ENCODE data around the gene PTRH2.
"Not testable (repeated sequence)": the region's sequence is repeated elsewhere in the genome, so short reads cannot be mapped to it uniquely, and the experiment has no call there.

The PTRH2 gene

DNA sequence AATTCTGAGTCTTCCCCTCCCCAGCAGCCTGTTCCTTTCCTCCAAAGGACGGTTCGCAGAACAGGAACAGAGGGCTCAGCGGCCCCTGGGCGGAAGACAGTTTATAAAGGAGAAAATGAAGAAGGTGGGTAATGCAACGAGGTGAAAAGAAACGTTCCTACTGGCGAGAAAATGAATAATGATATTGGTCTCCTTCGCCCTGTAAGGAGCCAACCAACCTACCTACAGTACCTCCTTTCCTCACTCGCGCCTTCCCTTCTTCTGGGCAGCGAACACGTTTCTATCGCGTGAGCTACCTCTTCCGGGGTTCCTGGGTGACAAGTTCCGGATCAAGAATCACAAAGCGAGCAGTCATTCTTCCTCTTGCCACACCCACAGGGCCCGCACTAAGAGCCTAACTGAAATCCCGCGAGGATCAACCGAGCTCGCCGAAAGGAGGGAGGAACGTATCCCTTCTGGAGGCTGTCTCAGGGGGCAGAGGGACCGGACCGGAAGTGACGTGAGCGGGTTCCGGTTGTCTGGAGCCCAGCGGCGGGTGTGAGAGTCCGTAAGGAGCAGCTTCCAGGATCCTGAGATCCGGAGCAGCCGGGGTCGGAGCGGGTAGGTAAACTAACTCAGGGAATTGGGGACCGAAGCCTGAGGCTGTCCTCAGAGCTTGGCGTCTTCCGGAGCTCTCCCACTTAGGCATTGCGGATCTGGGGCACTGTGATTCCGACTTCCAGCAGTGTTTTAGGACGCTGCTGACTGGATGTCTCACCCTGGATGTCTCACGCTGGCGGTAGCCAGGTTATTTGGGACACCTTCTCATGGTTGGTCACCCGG, at the start of gene PTRH2, which contains the start of gene VMP1:
PTRH2 (minus strand) TSS at position 282 of the 822 bp plus-strand sequence. CDS start 9,452 bp downstream, outside the sequence.
VMP1 (plus strand) TSS at position 506 of the 822 bp plus-strand sequence. CDS start 23,793 bp downstream, outside the sequence.
- peak; percentile 99 for DNase-seq

GRCh38 chr17:59756236-59756818, 49.1 kb upstream of the PTRH2 start:
- peak in 1 of 2 experiments; percentile 90 for DNase-seq

DNA sequence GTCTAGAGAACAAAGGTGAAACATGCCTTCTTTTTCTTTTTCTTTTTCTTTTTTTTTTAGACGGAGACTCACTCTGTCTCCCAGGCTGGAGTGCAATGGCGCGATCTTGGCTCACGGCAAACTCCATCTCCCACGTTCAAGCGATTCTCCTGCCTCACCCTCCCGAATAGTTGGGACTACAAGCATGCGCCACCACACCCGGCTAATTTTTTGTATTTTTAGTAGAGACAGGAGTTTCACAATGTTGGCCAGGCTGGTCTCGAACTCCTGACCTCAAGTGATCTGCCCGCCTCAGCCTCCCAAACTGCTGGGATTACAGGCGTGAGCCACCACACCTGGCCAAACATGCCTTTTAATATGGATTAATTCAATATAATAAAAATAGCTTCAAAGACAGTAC, 47.8 kb upstream of the PTRH2 start:
- DNase-seq, result not testable (repeated sequence)

DNA sequence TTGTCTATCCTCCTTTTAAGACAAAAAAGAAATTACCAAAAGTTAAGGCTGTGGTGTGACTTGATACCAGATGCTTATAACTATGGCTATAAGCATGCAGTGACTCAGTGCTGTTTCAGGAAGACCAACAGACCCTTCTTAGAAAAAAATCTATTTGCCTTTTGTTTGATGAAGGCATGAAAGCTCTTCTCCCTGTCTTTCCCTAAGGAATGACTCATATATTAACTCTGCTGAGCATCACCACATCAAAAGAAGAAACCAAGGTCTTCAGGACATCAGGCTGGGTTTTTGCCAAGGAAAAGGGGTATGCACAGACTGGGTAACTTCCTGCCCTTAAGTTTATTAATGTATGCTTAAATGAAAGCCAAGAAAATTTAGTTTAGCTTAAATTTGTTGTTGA, 47.3 kb upstream of the PTRH2 start:
- DNase-seq, result peak; percentile 72 to 96

GRCh38 chr17:59753522-59754467, 46.6 kb upstream of the PTRH2 start:
- DNase-seq, result peak; percentile 36 to 91

GRCh38 chr17:59752922-59753321, 45.7 kb upstream of the PTRH2 start:
- no peak for DNase-seq

- no peak for DNase-seq
These were observed 45.2 kb upstream of the PTRH2 start for GRCh38 chr17:59752446-59752845.

- no peak for DNase-seq
These were observed 44.8 kb upstream of the PTRH2 start for GRCh38 chr17:59751955-59752413.

DNA sequence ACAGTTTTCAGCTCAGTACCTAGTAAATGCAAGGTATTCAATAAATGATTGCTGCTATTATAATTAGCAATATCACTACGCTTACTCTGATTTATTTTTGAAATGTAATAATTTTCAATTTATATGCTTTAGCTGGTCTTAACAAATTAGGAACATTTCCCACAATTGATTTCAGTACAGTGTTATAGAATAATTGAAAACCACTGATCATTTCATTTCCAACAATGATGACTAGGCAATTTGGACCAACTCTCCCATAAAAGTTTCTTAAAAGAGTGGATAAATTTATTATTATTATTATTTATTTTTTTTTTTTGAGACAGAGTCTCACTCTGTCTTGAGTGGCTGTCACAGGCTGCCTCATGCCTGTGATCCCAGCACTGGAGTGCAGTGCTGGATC, 41.4 kb upstream of the PTRH2 start:
- no peak for DNase-seq

DNA sequence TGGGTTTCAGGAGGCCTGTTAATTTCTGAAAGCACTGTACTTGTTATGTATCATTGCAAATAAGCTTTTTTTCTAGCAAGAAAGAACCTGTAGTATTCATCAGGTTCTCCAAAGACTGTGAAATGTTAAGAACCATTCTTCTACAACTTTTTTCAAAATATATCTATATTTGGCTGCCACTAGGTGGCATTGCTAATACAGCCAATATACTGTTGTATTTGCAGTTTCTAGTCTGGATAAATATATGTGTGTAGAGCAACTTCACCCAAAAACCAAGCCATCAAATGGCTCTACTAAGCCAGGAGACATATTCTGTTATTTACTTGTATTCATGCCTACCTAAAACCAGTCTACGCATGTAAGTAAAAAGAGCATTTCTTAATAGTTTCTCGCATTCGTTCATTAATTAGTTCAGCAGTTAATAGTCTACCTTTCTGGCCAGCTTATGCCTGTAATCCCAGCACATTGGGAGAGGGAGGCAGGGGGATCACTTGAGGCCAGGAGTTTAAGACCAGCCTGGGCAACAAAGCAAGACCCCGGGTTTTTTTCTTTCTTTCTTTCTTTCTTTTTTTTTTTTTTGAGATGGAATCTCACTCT, 39.7 kb upstream of the PTRH2 start:
- DNase-seq, result peak in 1 of 2 experiments; percentile 47

- DNase-seq, result no peak
These were observed 37.8 kb upstream of the PTRH2 start for GRCh38 chr17:59745040-59745439.

DNA sequence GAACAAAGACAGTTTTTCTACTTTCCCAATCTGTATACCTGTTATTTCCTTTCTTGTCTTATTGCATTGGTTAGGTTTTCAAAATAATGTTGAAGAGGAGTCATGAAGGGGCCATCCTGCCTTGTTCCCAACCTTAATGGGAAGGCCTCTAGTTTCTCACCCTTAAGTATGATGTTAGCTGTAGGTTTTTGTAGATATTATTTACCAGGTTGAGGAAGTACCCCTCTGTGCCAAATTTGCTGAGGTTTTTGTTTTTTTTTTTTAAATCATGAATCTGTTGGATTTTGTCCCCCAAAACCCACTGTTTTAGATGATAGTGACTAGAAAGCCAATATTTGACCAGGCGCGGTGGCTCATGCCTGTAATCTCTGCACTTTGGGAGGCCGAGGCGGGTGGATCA, 36.6 kb upstream of the PTRH2 start:
- no peak for DNase-seq

- DNase-seq, result no peak
These were observed 30.1 kb upstream of the PTRH2 start for GRCh38 chr17:59737324-59737723.

- no peak for DNase-seq
These were observed 27.0 kb upstream of the PTRH2 start for GRCh38 chr17:59734226-59734625.

- no peak for DNase-seq
These were observed 26.5 kb upstream of the PTRH2 start for GRCh38 chr17:59733697-59734096.

- no peak for DNase-seq
These were observed 23.1 kb upstream of the PTRH2 start for GRCh38 chr17:59730268-59730834.

- no peak for DNase-seq
These were observed 20.7 kb upstream of the PTRH2 start for GRCh38 chr17:59727817-59728533.

GRCh38 chr17:59725691-59726090, 18.5 kb upstream of the PTRH2 start:
- no peak for DNase-seq

- no peak for DNase-seq
These were observed 16.4 kb upstream of the PTRH2 start for GRCh38 chr17:59723607-59724006.

- no peak for DNase-seq
These were observed 15.8 kb upstream of the PTRH2 start for GRCh38 chr17:59723041-59723440.

GRCh38 chr17:59722623-59723022, 15.4 kb upstream of the PTRH2 start:
- no peak for DNase-seq

- DNase-seq, result no peak
These were observed 12.3 kb upstream of the PTRH2 start for GRCh38 chr17:59719526-59719925.
